ENCODE results near the gene CTSA.
"Not testable (repeated sequence)": the region's sequence is repeated elsewhere in the genome, so short reads cannot be mapped to it uniquely, and the experiment has no call there.

The CTSA gene

DNA sequence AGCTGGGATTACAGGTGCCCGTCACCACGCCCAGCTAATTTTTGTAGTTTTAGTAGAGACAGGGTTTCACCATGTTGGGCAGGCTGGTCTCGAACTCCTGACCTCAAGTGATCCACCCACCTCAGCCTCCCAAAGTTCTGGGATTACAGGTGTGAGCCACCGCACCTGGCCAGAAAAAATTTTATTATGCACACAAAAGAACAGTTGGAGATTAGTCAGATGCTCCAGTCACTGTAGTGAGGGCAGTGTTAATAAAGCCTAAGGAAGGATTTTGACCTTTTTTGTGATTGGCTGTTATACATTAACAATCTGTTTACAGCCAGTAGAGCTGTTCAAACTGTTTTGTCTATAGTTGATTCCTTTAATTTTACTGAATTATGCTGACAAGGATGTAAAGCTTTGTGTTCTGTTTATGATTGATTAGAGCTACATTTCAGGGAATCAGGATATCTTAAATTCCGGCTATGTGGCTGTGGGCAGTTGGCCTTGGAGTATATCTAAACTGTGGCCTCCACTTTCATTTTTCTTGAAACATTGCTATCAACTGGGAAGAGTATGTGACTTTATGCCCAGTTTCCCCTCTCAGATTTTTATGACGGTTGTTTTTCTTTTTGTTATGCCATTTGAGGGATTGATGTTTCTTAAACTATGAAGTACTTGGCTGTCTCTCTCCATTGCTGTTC, 23.9 kb upstream of the CTSA start:
- DNase-seq (ENCODE audit: low spot score): no peak

DNA sequence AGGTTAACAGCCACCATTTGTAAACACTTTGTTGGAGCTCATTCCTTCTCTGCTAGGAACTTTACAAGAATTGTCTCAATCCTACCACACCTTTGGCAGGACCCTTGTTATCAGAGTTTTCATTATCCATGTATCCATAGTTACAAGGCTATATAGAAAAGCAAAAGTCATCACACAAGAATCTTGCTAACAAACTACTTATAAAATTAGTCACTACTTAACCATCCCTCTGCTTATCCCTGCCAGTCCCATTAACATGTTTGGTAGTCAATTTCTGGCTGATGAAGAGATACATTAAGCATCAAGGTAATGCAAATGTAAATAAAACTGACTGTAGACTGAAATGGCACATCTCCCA, 23.3 kb upstream of the CTSA start:
- DNase-seq (ENCODE audit: low spot score): peak; percentile 68

DNA sequence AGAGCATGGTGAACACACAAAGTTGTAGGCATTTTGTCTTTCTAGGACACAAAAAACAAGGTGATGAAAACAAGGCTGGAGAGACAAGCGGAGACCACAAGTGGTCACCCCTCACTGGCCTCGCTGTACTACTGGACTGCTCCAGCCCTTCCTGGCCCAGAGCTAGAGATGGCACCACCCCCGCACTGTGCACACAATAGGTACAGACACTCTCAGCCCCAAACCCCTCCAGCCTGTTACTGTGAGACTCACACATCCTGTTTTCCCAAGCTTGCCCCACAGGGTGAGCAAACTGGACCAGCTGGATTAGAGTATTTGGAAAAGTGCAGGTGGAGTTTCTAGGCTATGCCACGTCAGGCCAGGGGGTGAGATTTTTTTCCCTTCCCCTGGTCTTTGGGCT, 18.5 kb upstream of the CTSA start:
- no peak for DNase-seq (ENCODE audit: low spot score)

DNA sequence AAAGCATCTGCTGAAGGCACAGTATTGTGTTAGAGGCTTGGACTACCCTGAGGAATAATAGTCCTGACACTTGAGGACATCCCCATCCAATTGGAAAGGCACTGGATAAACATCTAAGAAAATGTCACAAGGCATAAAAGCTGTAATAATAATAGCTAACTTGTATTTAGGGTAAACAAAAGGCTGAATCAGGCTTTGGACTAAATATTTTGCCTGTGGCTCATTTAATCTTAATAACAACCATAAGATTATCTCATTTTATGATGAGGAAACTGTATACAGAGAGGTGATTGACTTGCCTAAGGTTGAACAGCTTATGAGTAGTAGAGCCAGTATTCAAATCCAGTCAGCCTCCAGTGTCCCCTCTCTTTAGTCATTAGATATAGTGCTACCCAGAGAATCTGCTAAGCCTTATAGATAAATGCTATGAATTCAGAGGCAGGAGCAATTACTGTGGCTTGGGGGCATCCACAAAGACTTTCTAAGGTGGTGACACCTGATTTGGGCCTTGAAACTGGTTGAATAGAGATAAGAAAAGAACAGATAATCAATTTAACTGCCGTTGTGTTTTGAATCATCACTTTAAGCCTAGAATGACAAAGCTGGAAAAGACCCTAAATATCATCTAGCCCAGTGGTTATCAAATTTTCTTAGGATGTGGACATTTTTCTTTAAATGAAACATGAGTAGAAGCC, 17.6 kb upstream of the CTSA start:
- DNase-seq (ENCODE audit: low spot score): no peak

DNA sequence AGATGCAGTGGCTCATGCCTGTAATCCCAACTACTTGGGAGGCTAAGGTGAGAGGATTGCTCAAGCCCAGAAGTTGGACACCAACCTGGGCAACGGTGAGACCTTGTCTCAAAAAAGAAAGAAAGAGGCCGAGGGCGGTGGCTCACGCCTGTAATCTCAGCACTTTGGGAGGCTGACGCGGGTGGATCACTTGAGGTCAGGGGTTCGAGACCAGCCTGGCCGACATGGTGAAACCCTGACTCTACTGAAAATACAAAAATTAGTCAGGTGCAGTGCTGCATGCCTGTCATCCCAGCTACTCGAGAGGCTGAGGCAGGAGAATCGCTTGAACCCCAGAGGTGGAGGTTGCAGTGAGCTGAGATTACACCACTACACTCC, 17.0 kb upstream of the CTSA start:
- DNase-seq (ENCODE audit: low spot score): not testable (repeated sequence)

DNA sequence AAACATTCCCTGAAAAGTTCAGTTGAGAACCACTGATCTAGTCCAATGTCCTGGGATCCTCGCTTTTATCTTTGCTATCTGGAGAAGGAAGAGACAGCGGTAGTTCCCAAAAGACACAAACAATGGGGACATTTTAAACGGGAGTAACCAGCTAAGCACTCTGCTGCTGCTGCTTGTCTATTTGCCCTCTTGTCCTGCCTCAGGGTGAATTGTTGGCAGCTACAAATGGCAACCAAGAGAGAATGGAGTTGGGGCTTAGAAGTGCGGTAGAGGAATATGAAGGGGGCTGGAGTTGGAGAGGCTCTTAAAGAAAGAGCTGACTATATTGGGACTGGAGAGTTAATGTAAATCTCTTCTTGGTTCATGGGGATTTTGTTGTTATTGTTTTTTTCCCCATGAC, 16.6 kb upstream of the CTSA start:
- no peak for DNase-seq (ENCODE audit: low spot score)

DNA sequence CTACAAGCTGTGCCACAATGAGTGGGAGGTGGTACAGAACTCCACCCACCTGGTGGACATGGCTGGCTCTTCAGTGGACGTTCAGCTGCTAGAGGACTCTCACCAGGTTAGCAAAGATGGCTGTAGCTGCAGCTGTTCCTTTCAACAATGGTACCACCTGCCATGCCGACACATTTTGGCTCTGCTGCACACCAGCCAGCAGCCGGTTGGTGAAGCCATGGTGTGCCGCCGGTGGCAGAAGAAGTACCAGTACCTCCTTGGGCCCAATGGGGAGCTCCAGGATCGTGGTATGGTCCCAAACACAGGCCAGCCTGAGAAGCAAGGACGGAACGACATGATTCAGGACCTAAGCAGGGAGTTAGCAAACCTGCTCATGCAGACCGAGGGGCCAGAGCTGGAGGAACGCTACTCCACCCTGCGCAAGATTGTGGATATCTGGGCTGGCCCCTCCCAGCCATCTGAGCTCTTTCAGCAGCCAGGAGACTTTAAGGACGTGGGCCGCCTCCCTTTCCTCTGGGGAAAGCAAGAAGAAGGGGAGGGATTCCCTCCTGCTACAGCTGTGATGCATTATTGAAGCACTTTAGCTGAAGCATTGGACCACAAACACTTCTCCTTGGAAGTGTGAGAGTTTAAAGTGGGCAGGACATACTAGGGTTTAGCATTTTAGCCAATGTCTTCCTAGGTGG, 12.9 kb upstream of the CTSA start:
- no peak for DNase-seq (ENCODE audit: low spot score)

DNA sequence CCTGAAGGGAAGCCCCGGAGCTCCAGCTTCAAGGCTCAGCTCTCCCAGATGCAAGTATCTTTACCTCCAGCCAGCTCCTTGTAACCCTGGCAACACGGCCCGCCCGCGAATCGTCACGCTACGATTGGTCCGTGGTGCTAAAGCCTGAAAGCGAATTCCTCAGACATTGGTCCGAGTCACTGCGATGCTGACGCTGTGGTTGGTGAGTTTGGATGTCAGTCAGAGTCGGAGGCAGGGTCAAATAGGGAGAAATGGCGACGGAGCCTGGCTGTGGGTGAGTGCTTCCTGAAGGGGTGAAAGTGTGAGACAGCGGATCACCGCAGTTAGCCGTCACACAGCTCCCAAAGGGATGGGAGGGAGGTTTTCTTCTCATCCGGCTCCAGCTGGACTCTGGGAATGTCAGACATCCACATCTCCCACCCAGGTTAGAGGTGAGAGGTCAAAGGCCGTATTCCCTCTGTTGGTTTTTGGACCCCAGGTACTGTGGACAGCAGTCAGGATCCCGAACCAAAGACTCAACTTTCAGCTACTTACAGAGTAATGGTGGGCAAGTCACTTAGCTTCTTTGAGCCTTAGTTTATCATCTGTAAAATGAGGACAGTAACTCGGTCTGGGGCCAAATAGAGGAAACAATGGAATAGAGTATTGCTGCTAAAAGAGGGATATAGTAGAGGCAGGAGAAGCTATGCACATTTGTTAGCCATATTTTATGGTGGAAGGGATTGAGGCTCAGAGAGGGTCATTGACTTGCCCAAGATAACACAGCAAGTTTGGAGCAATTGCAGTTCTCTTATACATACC, 9.9 kb upstream of the CTSA start, which contains the start of gene ZSWIM1:
ZSWIM1 (plus strand) TSS at position 240 of the 801 bp plus-strand sequence. CDS start 1,366 bp downstream, outside the sequence.
- DNase-seq (ENCODE audit: low spot score): peak; percentile 98

DNA sequence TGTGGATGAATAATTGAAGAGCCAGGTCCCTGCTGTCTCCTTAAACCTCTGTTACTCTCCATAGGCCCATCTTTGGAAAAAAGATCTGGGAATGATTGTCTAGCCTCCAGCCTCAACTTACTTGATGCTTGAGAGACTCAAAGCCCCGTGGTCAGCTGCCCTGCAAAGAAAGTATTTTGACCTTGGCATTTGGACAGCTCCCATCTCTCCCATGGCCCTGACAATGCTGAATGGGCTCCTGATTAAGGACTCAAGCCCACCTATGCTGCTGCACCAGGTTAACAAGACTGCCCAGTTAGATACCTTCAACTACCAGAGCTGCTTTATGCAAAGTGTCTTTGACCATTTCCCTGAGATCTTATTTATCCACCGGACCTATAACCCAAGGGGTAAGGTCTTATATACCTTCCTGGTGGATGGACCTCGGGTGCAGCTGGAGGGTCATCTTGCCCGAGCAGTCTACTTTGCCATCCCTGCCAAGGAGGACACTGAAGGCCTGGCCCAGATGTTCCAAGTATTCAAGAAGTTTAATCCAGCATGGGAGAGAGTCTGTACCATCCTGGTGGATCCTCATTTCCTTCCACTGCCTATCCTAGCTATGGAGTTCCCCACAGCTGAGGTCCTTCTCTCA, 8.6 kb upstream of the CTSA start:
- DNase-seq (ENCODE audit: low spot score): no peak

DNA sequence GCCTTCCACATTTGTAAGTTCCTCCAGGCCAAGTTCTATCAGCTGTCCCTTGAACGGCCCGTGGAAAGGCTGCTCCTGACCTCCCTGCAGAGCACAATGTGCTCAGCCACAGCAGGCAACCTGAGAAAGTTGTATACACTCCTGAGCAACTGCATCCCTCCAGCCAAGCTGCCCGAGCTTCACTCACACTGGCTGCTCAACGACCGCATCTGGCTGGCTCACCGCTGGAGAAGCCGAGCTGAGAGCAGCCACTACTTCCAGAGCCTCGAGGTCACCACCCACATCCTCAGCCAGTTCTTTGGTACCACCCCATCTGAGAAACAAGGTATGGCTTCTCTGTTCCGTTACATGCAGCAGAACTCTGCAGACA, 8.1 kb upstream of the CTSA start:
- DNase-seq (ENCODE audit: low spot score): no peak

DNA sequence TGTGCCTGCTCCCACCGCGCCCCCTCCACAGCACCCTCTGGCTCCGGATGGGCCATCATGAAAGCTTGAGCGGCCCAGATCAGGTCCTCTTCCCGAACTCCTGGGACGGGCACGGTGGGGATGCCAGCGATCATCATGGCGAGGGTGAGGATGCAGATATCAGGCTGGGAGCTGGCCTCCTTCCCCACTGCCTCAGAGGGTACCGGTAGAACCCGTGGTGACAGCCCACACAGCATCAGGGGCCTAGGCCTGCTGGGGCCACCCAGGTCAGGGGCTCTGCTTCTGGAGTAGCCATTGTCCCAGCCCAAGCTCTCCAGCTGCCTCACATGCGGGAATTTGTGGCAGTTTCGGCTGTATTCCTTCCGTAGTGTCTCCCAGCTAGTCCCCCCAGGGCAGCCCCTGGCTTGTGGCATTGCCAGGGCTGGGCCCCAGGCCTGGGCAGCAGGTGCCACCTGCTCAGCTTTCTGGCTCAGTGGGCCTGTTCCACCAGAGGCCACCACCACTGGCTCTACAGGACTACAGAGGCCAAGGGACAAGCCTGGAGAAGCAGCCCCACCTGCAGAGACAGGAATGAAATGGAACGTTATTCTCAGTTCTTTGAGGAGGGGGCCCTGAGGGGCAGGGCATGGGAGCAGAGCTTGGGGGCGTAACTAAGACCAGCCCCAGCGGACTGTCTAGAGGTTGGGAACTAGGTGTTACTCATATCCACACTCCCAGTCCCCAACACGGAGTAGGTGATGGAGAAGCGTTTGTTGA, 4.4 kb upstream of the CTSA start:
- no peak for DNase-seq (ENCODE audit: low spot score)

DNA sequence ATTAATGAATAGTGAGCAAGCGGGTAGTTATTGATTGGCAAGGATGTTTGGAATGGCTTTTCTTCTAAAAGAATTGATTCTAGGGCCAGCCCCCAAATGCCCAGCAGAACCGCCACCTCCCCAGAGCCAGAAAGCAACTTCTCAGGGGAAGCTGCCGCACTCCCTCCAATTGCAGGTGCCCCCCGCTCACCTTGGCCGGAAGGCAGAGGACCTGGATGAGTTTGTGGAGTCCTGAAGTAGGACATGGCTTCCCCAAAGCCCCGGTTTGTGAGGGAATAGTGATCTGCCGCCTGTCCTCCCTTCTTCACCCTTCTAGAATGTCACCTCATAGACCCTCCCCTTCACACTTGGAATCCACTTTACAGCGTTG, 3.8 kb upstream of the CTSA start, which contains the start of gene SPATA25:
SPATA25 (minus strand) TSS at position 277 of the 370 bp plus-strand sequence; CDS start at position 245, 32 bp downstream.
- DNase-seq (ENCODE audit: low spot score): no peak

DNA sequence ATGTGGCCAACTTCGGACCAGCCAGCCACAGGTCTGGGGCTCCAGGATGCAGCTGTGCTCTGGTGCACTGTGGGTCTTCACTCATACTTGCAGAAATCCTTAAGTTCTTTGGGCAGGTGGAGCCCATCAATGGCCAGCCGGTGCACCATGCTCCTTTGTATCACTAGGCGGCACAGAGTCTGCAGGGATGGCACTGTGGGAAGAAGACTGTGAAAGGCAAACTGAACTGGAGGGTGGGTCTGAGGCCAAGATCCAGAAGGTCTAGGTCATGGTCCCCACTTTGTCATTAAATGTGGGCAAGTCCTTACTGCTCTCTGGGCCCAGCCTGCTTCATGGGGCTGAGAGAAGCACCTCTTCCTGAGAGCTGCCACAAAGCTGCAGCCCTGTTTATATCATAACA, 2.5 kb upstream of the CTSA start:
- DNase-seq (ENCODE audit: low spot score): no peak

DNA sequence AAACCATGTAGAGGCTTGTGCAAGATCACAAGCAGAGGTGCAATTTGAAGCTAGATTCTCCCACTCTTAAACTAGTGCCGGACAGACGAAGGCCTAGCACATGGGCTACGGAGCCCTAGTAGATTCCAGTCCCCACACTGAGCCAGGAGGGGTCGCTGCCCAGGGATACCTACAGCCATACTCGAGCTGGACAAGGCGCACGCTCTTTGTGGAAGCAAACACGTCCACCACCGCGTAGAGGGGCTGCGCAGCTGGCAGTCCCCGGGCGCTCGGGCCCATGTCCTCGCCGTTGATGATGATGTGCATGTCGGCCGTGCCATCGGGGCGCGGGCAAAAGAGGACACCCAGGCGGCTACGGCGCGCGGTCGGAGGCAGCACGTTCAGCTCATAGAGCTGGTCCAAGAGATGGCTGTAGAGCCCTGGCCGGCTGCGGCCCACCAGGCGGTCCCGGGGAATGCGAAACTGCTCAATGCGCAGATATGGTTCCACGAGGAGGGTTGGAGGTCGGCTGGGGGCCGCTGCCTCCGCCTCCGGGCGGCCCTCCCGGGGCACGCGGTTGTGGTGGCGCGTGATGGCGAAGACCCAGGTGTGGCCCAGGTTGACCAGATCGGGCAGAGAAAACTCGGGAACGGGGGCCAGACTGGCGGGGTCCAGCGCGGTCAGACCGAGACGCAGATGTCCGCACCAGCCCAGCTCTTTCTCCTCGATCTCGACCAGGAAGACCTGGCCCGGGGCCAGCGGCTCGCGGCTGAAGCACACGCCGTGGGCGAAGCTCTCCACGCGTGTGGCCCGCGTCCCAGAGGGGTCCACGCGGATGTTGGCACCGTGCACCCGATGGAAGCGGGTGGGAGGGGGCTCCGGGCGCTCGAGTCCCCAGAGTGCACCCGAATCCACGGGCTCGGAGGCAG, 804 bp upstream of the CTSA start:
- DNase-seq (ENCODE audit: low spot score): peak; percentile 83

DNA sequence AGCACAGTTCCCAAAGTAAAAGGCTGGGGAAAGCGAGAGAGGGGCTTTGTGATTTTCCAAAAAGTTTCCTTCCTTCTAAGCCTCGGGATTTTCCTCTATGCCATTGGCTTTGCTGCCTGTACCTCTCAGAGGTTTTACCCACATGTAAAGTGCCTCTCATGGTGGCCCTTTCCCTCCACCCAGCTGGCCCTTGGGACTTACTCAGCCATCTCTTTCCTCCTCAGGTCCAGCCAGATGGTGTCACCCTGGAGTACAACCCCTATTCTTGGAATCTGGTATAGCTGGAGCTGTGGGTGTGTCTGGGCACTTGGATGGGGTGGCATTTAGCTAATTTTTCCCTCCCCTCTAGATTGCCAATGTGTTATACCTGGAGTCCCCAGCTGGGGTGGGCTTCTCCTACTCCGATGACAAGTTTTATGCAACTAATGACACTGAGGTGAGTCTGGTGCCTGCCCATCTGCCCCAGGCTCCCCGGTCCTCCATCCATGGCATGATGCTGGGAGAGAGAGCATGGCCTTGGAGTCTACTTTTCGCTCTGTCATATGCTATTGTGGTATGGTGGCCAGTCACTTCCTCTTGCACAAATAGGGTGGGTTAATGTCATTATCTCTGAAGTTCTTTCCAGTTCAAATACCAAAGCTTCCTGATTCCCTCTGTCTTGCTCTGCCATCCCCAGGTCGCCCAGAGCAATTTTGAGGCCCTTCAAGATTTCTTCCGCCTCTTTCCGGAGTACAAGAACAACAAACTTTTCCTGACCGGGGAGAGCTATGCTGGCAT, 1.1 kb downstream of the CTSA start:
- peak; percentile 75 for DNase-seq (ENCODE audit: low spot score)

DNA sequence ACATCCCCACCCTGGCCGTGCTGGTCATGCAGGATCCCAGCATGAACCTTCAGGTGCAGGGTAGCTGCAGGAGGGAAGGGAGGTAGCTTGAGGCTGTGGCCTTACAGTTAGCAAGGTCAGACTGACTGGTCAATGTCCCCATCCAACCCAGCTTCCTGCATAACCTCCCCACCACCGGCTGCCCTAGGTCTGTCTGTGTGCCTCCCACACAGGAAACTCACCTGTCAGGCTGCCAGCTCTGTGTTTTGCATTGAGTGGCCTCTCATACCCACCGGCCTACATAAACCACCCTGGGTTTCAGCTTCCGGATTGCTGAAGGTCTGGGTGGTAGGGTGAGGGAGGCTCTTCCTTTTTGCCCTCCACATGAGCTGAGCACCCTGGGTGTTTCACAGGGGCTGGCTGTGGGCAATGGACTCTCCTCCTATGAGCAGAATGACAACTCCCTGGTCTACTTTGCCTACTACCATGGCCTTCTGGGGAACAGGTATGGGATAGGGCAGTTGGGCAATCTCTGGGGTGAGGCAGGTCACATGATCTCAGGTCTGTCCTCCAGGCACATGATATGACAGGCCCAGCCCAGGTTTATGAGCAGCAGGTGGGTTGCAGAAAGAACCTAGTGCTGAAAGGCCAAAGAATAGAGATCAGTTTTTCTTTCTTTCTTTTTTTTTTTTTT, 1.8 kb downstream of the CTSA start:
- no peak for DNase-seq (ENCODE audit: low spot score)

DNA sequence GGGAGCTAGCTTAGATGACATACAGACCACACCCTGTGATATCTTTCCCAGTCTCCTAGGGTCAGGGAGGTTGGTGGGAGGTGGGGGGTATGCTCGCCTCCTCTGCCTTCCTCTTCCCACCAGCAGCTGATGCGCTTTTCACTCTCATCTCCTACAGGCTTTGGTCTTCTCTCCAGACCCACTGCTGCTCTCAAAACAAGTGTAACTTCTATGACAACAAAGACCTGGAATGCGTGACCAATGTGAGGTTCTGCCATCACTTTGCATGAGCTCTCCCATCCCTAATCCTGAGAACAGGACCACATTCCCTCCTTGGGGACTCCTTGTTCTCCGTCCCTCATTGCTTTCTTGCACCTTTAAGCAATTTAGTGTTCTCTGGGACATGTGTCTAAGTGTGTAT, 2.7 kb downstream of the CTSA start:
- DNase-seq (ENCODE audit: low spot score): no peak

DNA sequence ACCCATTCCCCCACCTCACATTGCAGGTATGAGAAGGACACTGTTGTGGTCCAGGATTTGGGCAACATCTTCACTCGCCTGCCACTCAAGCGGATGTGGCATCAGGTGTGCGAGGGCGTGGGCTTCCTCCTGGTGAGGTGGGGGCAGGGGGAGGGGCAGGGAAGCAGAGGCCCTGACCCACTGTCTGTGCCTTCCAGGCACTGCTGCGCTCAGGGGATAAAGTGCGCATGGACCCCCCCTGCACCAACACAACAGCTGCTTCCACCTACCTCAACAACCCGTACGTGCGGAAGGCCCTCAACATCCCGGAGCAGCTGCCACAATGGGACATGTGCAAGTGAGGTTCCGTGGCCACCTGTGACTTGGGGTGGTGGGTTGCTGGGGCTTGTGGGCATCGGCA, 3.7 kb downstream of the CTSA start:
- no peak for DNase-seq (ENCODE audit: low spot score)

DNA sequence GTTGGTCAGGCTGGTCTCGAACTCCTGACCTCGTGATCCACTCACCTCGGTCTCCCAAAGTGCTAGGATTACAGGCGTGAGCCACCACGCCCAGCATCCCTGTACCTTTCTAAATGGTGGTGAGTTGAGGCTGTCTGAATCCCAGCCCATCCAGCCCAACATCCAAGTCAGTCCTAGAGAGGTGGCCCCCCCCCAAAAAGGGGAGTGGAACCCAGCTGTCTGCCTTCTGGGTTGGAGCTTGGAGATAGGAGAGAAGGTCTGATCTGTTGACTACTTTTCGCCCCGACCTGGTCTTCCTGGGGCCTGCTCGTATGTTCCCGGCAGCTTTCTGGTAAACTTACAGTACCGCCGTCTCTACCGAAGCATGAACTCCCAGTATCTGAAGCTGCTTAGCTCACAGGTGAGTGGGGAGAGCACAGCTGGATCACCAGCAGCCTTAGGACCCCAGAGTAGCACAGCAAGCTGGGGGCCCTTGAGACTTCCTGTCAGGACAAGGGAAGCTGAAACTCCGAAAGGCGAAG, 5.6 kb downstream of the CTSA start:
- no peak for DNase-seq (ENCODE audit: low spot score)

Measured in AG08396 (cell line).